K562 (cell line): ENCODE data around the gene VAPB. TPM values are rescaled to one million over a fixed set of nuclear protein-coding genes. Genes with fewer than 3 reads are reported as not detected.

ENCODE experiments used
- ARNT ChIP-seq, 2 experiments: fragments of 450-650 bp; IDR thresholded peaks; 2 replicates each; pipeline ENCODE4 v1.6.1; 2016; ENCODE audit warnings: mild to moderate bottlenecking in 1 of 2
- ASH1L ChIP-seq: fragments of 450-650 bp; IDR thresholded peaks from 2 replicates; pipeline ENCODE4 v1.6.1; 2018; ENCODE audit warnings: borderline replicate concordance, mild to moderate bottlenecking, low read depth; ENCODE audit not compliant: partially characterized antibody
- CBFA2T3 ChIP-seq: fragments of 450-650 bp; IDR thresholded peaks from 2 replicates; pipeline ENCODE4 v1.6.1; 2017
- CBX3 ChIP-seq, 2 experiments: IDR thresholded peaks; 1 replicate in 1 of 2; 2 replicates in 1 of 2; pipeline ENCODE4 v1.6.1; 2012; ENCODE audit warnings: inconsistent platforms in 2 of 2, low read length in 2 of 2, borderline replicate concordance in 1 of 2, control low read depth in 1 of 2
- CC2D1A ChIP-seq: fragments of 450-650 bp; IDR thresholded peaks from 2 replicates; pipeline ENCODE4 v1.6.1; 2017; ENCODE audit warnings: mild to moderate bottlenecking
- CCAR2 ChIP-seq: fragments of 200-400 bp; formaldehyde crosslinking; IDR thresholded peaks from 2 replicates; pipeline ENCODE4 v1.6.1; 2017; ENCODE audit warnings: mild to moderate bottlenecking, low read depth, low read length
- CXXC5 ChIP-seq: fragments of 250-450 bp; sonication (Bioruptor Pico); IDR thresholded peaks from 2 replicates; pipeline ENCODE4 v1.8.0; 2022; ENCODE audit warnings: inconsistent platforms, mild to moderate bottlenecking, moderate library complexity
- DLX4 ChIP-seq: fragments of 250-450 bp; sonication (Bioruptor Pico); IDR thresholded peaks from 2 replicates; pipeline ENCODE4 v1.6.1; 2021; ENCODE audit warnings: mild to moderate bottlenecking
- EGR1 ChIP-seq: fragments of 450-650 bp; conservative IDR thresholded peaks from 2 replicates; pipeline ENCODE4 v1.6.1; 2017; ENCODE audit warnings: mild to moderate bottlenecking
- EHMT2 ChIP-seq: fragments of 450-650 bp; IDR thresholded peaks from 2 replicates; pipeline ENCODE4 v1.6.1; 2018; ENCODE audit warnings: antibody characterized with exemption
- HLTF ChIP-seq: fragments of 450-650 bp; IDR thresholded peaks from 2 replicates; pipeline ENCODE4 v1.6.1; 2016
- MAFF ChIP-seq: IDR thresholded peaks from 2 replicates; pipeline ENCODE4 v1.6.1; 2012; ENCODE audit warnings: low read length, improper control_type of control experiment
- MNT ChIP-seq, 2 experiments: fragments of 450-650 bp; conservative IDR thresholded peaks; 2 replicates each; pipeline ENCODE4 v1.6.1; 2017; ENCODE audit warnings: mild to moderate bottlenecking in 2 of 2, moderate library complexity in 2 of 2
- NR2C2 ChIP-seq, 2 experiments: fragments of 200-800 bp in 1 of 2; sonication (Bioruptor generic) in 1 of 2; sonication (generic) in 1 of 2; formaldehyde crosslinking in 1 of 2; IDR thresholded peaks; 2 replicates each; pipeline versions ENCODE4 v1.6.1 to v1.8.0; 2016 to 2022; ENCODE audit warnings: mild to moderate bottlenecking in 1 of 2, missing compliant biosample characterization in 1 of 2, missing genetic modification characterization in 1 of 2, missing genetic modification reagents in 1 of 2
- SMAD4 ChIP-seq: fragments of 250-450 bp; sonication (Bioruptor Pico); conservative IDR thresholded peaks from 2 replicates; pipeline ENCODE4 v1.8.0; 2021; ENCODE audit warnings: inconsistent platforms, mild to moderate bottlenecking, moderate library complexity
- XRCC3 ChIP-seq: fragments of 450-650 bp; IDR thresholded peaks from 2 replicates; pipeline ENCODE4 v1.6.1; 2017; ENCODE audit warnings: mild to moderate bottlenecking, moderate library complexity
- XRCC4 ChIP-seq: IDR thresholded peaks from one replicate; pipeline ENCODE4 v1.6.1; 2011; ENCODE audit not compliant: insufficient read depth, insufficient read length; ENCODE audit errors: extremely low read depth
- ZBTB26 ChIP-seq: fragments of 450-650 bp; formaldehyde crosslinking; IDR thresholded peaks from 2 replicates; pipeline ENCODE4 v1.4.0; 2022; ENCODE audit warnings: missing genetic modification characterization
- ZBTB43 ChIP-seq: sonication (generic); formaldehyde crosslinking; IDR thresholded peaks from 2 replicates; pipeline ENCODE4 v1.8.0; 2023; ENCODE audit warnings: mild to moderate bottlenecking, missing genetic modification reagents
- ZNF395 ChIP-seq: fragments of 200-800 bp; sonication (Bioruptor generic); IDR thresholded peaks from 2 replicates; pipeline ENCODE4 v1.6.1; 2017; ENCODE audit warnings: missing genetic modification characterization, missing compliant biosample characterization
- ZNF778 ChIP-seq: fragments of 450-650 bp; formaldehyde crosslinking; IDR thresholded peaks from 2 replicates; pipeline ENCODE4 v1.4.0; 2020; ENCODE audit warnings: mild to moderate bottlenecking, moderate library complexity
- polyA plus RNA-seq, 8 experiments: library from polyadenylated mRNA; depleted of rRNA in 4 of 8; stranded (reverse) in 5 of 8; unstranded in 3 of 8; fragments of >200 nt; fragmentation: Nextera tagmentation in 2 of 8; fragmentation: Illumina TruSeq in 1 of 8; extraction: Ambion mirVana in 2 of 8; extraction: Trizol in 1 of 8; gene quantifications; 2 replicates each; pipeline versions ENCODE4 v1.2.1 to v1.2.3, GENCODE V29; 2011 to 2014; ENCODE audit warnings: inconsistent platforms in 1 of 8, missing spikeins in 1 of 8
- total RNA-seq, 7 experiments: library from RNA; depleted of rRNA in 6 of 7; stranded (reverse); fragments of >200 nt in 6 of 7; fragmentation: Illumina TruSeq in 2 of 7; extraction: Trizol in 2 of 7; gene quantifications; 2 replicates each; pipeline versions ENCODE4 v1.2.1 to v1.2.3, GENCODE V29; 2011 to 2021; ENCODE audit warnings: low replicate concordance in 1 of 7

VAPB gene
- total and polyA plus RNA-seq, 9 of the 15 experiments (the other 6 are each of a cell fraction or from before 2014, with no cell fraction given): 3.4 to 51.0 (median 27.9) TPM

- TF ChIP-seq XRCC3: 0 out of 2 replicates have a peak, but pooled peaks have one; percentile 73
- TF ChIP-seq EGR1: peak; percentile 35; the same call in 1 of the 2 replicates
- TF ChIP-seq ZBTB26: no peak
- peak; percentile 13 for TF ChIP-seq ASH1L
- TF ChIP-seq CBFA2T3: peak; percentile 93
- TF ChIP-seq XRCC4: no peak
- no peak for TF ChIP-seq CCAR2
- TF ChIP-seq CC2D1A: 0 out of 2 replicates have a peak, but pooled peaks have one; percentile 20
- TF ChIP-seq ZNF778: no peak
- TF ChIP-seq HLTF: peak; percentile 39; the same call in 1 of the 2 replicates
- TF ChIP-seq DLX4 (CRISPR knock-in tag): no peak
- TF ChIP-seq ZNF395 (CRISPR knock-in tag): no peak
- TF ChIP-seq CXXC5 (CRISPR knock-in tag): peak; percentile 80
- no peak for TF ChIP-seq EHMT2
- TF ChIP-seq MNT (conservative IDR thresholded peaks at IDR 0.05): peak; percentile 22 to 62; a peak in 1 of 4 replicates
- TF ChIP-seq NR2C2 (CRISPR knock-in tag; IDR thresholded peaks at IDR 0.05): 0 out of 2 replicates have a peak, but pooled peaks have one; percentile 23
- no peak; the same call in 1 of the 2 replicates for TF ChIP-seq NR2C2 (tag; IDR thresholded peaks at IDR 0.05)
- peak in 1 of 2 experiments; percentile 92; a peak in 2 of 3 replicates for TF ChIP-seq CBX3 (IDR thresholded peaks at IDR 0.05; ENCODE audit: borderline replicate concordance in 1 of 2, low read length in 2 of 2)
- TF ChIP-seq ARNT (IDR thresholded peaks at IDR 0.05): peak; percentile 40 to 83; a peak in 1 of 4 replicates
- no peak for TF ChIP-seq MAFF
- peak; percentile 47; the same call in 1 of the 2 replicates for TF ChIP-seq ZBTB43 (CRISPR knock-in tag)
- TF ChIP-seq SMAD4 (CRISPR knock-in tag): peak; percentile 82
Measured at GRCh38 chr20:58389968-58390658, 1.1 kb downstream of the VAPB start (continued).
